ENCODE results near the gene EZH2.

The EZH2 gene

GRCh38 chr7:148872188-148872587 lies 11.9 kb downstream of the EZH2 start:
- Histone ChIP-seq H3K27ac (no peak overlapping the region), H3K4me3 (no peak overlapping the region)
- no peak for TF ChIP-seq CTCF (IDR thresholded peaks at IDR 0.05)
- no peak for DNase-seq (ENCODE audit: low spot score)

DNA sequence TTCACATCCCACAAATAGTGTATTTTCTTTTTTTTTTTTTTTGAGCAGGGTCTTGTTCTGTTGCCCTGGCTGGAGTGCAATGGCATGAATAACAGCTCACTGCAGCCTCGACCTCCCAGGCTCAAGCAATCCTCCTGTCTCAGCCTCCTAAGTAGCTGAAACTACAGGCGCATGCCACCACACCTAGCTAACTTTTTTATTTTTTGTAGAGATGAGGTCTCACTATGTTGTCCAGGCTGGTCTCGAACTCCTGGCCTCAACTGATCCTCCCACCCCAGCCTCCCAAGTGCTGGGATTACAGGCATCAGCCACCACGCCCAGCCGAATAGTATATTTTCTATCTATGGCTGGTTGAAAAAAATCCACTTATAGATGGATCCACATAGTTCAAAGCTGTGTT lies 12.5 kb downstream of the EZH2 start:
- no peak for TF ChIP-seq CTCF (IDR thresholded peaks at IDR 0.05)
- no peak for DNase-seq (ENCODE audit: low spot score)
- Histone ChIP-seq H3K27ac (no peak overlapping the region), H3K4me3 (no peak overlapping the region)

DNA sequence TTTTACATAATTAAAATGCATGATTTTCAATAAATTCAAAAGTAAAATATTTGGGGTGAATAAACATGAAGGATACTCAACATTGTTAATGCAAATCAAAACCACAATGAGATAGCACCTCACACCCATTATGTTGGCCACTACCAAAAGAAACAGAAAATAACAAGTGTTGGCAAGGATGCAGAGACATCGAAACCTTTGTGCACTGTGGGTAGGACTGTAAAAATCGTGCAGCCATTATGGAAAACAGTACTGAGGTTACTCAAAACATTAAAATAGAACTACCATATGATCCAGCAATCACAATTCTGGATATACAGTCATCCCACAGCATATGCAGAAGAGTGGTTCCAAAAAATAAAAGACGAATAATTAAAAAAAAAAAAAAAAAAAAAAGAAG lies 13.1 kb downstream of the EZH2 start:
- Histone ChIP-seq H3K27ac (no peak overlapping the region), H3K4me3 (no peak overlapping the region)
- no peak for DNase-seq (ENCODE audit: low spot score)
- no peak for TF ChIP-seq CTCF (IDR thresholded peaks at IDR 0.05)

GRCh38 chr7:148868378-148868674 lies 15.8 kb downstream of the EZH2 start:
- TF ChIP-seq CTCF (IDR thresholded peaks at IDR 0.05) = no peak
- DNase-seq (ENCODE audit: low spot score) = no peak
- no peak overlapping the region for H3K4me3 ChIP-seq
- no peak overlapping the region for H3K27ac ChIP-seq

DNA sequence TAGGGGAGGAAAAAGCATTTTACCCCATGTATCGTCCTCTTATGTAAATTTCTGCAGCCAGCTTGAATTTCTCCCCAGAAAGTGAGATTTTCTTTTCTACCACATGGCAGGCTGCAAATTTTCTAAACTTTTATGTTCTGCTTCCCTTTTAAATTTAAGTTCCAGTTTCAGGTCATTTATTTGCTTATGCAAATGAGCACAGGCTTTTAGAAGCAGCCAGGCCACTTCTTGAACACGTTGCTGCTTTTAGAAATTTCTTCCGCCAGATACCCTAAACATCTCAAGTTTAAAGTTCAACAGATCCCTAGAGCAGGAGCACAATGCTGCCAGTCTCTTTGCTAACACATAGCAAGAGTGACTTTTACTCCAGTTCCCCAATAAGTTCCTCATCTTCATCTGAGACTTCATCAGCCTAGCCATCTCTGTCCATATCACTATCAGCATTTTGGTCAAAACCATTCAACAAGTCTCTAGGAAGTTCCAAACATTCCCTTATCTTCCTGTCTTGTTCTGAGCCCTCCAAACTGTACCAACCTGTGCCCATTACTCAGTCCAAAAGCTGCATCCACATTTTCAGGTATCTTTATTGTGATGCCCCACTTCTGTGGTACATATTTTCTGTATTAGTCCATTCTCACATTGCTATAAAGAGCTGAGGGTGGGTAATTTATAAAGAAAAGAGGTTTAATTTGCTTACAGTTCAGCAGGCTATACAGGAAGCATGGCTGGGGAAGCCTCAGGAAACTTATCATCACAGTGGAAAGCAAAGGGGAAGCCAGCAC lies 16.3 kb downstream of the EZH2 start:
- H3K4me3 ChIP-seq = no peak overlapping the region
- no peak overlapping the region for H3K27ac ChIP-seq
- no peak for TF ChIP-seq CTCF (IDR thresholded peaks at IDR 0.05)
- no peak for DNase-seq (ENCODE audit: low spot score)

DNA sequence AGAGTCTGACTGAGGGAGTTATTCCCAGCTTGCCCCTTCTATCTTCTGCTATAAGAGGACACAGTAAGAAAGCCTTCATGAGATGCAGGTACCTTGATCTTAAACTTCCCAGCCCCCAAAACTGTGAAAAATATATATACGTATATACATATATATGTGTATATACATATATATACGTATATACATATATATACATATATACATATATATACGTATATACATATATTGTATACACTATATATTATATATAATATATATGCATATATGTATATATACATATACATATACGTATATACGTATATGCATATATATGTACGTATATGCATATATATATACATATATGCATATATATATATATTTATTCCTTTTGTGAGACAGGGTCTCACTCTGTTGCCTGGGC lies 17.7 kb downstream of the EZH2 start:
- H3K4me3 ChIP-seq = no peak overlapping the region
- no peak overlapping the region for H3K27ac ChIP-seq
- TF ChIP-seq CTCF (IDR thresholded peaks at IDR 0.05) = no peak
- DNase-seq (ENCODE audit: low spot score) = no peak

GRCh38 chr7:148865283-148865682 lies 18.8 kb downstream of the EZH2 start:
- no peak for DNase-seq (ENCODE audit: low spot score)
- H3K27ac ChIP-seq = no peak overlapping the region
- TF ChIP-seq CTCF (IDR thresholded peaks at IDR 0.05) = no peak
- H3K4me3 ChIP-seq = no peak overlapping the region

Data from coronary artery (tissue), 2 donors.